HG02840 (cell line): ENCODE results near the gene HOXD3.

ENCODE experiments used
- ATAC-seq: cut with Tn5 transposase; IDR thresholded peaks from one replicate; pipeline ENCODE4 v1.9.1; 2021; ENCODE audit warnings: mild to moderate bottlenecking, moderate library complexity, moderate number of reproducible peaks; ENCODE audit not compliant: unreplicated experiment, low FRiP score

The HOXD3 gene

DNA sequence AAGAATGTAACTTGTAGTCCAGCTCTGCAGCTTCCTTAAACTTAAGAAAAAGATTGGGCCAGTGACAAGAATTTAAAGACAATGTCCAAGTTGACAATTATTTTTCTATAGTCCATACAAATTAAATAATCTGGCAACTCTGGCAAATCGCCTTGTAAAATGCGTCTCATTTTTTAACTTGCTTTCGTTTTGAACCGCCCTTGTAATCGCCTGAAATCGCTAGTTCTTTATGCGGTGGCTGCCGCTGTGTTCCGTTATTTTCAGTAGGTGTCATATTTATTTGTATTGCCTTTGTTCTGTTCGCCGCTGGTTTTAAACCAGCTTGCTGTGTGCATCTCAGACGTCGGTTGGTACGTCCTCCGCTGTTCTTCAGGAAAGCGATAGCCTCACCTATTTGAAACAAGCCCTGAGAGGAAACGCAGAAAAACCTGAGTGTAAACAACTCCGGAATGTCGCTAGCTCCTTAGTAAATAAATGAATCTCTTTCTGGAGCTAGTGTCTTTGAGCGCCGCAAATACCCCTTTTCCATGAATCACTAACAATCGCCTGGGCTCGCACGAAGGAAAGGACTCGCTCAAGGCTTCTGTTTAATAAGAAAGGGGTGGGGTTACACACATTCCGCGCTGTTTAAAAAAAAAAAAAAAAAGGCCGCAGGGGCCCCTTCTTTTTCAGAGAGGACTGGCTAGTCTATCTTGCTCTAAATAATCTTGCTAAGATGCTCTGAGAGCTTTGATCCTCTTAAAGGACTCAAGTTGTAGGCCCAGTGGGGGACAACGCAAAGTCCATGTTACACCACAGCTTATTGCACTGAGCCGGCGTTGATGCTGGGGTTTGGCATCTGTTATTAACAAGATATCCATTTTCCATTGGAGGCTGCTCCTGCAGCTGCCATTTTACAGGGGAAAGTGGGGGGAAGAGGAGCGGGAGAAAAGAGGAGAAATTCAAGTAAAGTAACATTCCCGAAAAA is 24.6 kb upstream of the HOXD3 start:
- no peak for ATAC-seq

DNA sequence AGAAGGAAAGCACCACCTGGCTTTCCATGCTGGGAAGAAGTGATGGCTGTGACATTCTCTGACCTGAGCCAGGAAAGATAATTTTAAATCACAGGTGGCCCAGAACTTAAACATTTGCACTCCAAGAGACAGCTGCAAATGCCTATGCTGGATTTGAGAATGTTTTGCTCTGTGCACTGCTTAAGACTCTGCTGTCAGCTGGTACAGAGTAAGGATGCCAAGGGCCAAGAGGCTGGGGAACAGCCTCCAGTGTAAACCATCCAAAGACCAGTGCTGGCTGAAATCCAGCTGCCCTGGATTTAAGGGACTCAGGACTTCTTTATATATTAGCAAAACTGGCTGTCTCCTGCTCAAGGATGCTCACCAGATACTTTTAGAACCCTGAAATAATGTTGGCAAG is 23.7 kb upstream of the HOXD3 start:
- no peak for ATAC-seq

DNA sequence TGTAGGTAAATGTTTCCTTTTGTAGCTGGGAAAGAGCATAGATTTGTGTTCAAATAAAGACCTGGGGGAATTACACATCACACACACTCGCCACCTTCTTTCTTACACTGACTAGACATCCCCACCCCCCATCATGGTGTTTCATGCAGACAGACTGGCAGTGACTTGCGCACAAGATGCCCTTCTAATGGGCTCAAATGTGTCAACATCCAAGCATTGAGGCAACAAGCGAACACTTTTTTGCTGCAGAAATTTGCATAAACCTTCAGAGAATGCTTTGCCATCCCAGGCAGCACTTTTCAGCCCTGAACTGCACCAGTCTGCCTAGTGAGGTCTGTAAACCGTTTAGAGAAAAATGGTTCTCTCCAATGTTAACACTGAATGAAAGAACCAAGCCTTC is 23.1 kb upstream of the HOXD3 start:
- no peak for ATAC-seq

DNA sequence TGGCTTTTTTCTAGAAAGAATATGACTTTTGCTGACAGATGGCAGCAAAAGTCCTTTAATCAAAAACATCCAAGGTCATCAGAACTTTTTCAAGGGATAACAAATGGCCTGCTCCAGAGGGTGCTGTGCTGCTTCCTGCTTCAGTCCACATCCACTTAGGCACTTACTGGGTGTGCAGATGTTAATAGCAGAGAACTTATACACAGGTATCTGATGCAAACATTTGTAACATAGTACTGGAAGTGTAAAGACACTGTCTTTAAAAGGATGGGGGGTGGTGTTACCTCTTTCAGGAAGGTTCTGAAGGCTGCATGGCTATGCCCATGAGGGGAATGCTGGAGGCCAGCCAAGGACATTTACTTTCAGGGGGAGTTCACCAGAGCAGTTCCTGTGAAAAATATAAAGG is 22.1 kb upstream of the HOXD3 start:
- ATAC-seq: no peak

DNA sequence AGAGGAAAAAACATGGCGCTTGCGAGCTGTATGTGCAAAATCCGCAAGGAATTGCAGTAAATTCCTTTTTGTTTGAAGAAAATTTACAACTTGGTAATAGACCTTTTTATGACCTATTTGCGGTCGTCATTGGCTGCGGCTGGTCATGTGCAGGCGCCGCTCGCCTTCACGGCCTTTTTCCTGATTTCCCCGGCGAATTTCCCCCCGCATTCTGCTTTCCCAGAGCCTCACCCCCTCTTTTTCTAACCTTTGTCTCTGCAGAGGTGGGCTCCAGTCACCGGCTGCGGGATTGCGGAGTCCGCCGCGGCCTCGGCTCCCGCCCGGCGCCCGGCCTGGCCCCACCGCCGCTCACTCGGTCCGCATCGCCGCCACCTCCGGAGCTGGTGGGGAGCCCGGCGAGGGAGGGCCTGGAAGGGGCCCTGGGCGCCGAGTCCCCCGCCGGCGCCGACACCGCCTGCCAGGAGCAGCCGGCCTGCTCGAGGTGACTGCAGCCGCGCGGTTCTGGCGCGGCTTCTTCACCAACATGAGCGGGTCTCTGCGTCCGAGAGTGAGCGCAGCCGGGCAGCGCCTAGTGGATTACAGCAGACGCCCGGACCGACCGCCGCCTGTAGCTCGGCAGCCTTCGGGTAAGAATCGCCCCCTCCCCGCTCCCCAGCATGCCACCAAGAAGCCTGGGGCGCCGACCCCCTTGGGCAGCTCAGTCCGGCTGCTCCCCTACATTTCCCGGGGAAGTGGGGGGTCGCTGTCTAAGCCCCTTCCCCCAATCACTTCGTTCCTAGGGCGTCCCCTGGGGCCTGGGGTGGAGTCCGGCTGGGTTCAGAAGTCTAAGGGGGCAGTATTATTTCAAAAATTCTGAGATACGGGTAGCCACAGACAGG is 20.5 kb upstream of the HOXD3 start:
- no peak for ATAC-seq

DNA sequence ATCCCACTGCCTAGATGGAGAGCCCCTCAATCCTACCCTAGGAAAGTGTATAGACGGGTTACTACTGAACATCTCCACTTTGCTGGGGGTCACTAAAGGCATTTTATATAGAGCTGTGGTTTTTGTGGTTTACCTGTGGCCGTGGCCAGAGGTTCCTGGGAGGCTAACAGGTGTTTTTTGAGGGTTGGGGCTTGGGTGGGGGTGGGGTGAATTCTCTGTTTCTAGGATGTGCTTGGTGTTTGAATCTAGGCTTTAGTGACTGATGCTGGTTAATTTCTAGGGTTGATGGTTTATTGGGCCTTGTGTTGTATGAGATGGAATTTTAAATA is 19.9 kb upstream of the HOXD3 start:
- no peak for ATAC-seq

DNA sequence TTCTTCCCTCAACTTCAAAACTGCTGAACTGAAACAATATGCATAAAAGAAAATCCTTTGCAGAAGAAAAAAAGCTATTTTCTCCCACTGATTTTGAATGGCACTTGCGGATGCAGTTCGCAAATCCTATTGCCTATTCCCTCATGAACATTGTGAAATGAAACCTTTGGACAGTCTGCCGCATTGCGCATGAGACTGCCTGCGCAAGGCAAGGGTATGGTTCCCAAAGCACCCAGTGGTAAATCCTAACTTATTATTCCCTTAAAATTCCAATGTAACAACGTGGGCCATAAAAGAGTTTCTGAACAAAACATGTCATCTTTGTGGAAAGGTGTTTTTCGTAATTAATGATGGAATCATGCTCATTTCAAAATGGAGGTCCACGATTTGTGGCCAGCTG is 19.2 kb upstream of the HOXD3 start:
- ATAC-seq: no peak

DNA sequence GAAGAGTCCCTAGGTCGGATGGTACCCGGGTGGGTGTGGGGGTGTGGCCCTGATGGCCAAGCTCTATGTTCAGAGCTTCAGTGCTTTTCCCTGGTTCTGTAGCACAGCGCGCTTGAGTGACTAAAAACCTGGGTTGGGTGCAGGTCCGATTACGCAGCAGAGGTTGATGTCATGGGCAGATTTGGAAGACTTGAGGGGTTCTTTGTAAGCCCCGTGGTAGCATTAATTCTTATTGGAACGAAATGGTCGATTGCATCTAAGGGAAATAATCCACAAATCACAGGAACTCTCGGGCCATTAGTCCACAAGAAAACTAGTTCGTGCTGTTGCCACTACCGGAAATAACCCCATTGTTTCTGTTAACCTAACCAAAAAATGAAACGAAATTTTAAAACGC is 18.6 kb upstream of the HOXD3 start:
- ATAC-seq: no peak

DNA sequence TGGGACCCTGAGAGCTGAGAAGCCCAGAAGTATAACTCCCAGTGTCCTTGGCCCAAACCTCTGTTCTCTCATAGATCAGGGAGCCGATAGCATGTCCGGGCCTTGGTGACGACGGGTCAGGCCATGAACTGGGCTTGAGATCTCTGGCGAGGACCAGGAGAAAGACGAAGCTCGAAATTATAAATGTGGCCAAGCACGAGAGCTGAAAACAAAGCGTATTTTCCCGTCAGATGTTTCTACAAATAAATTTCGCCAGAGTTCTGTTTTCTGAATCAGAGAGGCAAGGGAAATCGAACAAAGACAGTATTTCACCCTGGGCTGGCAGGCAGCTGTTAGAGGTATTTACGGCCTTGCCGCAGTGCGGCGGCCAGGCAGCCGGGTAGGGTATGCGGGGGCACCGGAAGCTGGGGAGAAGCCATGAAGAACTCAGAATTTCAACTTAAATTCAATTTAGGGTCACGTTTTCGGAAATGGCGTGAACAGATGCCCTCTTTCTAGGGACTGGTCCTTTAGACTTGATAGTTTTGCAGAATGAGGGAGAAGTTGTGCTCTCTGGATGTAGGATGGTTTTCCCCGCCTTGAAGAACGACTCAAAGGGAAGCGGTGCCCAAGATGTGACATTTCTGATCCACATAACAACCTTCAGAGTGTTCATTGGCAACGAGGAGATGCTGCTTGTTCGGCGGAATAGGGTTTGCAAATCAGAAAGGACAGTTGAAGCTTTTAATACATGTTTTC is 18.0 kb upstream of the HOXD3 start:
- no peak for ATAC-seq

DNA sequence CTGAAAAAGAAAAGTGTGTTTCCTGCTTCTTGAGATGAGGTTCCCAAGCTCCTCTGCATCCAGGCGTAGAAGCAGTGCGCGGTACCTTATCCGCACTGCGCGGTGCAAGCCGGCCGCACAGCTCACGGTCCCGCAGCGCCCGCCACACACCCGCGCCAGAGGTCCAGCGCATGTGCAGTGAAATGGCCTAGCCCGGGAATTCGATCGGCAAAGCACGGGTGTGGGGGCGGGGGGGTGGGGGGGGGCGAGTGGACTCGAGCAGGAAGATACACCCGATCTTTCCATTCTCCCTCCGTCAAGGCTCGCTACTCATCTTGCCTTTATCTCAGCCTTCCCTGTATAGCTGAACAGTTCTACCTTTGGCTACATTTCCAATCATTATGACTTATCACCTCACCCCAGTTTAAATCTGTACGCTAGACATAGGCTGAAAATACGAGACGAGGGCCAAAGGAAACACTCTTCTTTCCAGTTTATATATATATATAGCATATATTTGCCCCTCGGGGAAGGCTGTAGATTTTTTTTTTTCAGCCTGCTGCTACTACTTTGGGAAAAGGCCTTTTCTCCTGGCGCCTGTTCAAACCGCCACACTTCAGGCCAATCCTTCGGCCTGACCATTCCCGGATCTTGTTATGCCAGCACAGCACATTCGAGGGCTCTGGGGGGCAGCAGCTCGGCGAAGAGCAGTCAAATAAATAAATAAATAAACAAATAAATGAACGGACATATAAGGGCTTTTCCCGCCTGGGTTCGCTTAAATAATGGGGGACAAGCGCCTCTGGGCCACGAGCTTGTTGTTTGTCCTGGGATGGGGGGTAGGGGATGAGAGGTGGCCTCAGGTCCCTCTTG is 17.2 kb upstream of the HOXD3 start:
- no peak for ATAC-seq

DNA sequence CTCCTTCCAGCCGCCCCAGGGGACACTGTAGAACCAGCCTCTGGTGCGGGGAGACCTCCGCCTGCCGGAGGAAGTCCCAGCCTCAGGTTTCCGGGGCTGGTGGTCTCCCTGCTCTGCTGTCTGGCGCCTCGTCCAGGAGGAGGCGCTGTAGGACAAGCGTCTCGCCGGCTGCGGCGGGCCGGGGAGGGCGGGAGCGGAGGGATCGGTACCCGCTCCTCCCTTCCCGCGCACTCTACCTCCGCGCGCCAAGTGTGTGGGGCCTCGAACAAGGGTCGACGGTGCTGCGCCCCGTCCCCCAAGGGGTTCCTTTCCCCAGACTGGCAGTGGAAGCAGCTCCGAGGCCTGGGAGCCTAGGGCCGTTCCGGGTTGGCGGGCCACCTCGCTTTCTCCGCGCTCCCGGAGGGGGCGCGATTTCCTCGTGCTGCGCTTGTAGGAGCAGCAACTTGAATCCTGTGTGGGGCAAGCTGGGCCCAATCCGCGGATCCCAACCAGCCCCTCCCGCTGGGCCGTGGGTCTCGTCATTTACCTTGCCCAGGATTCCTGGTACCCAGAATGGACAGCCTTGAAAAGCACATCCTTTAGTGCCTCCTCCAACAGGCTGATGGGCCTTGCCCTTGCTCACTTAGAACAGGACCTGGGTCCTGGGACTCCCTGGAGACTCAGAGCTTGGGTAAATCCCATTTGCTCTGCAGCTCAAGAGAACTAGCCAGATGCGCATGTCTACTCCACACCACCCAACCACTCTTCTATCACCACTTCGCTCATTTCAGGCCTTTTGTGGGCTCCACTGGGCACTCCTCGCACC is 16.4 kb upstream of the HOXD3 start:
- no peak for ATAC-seq

DNA sequence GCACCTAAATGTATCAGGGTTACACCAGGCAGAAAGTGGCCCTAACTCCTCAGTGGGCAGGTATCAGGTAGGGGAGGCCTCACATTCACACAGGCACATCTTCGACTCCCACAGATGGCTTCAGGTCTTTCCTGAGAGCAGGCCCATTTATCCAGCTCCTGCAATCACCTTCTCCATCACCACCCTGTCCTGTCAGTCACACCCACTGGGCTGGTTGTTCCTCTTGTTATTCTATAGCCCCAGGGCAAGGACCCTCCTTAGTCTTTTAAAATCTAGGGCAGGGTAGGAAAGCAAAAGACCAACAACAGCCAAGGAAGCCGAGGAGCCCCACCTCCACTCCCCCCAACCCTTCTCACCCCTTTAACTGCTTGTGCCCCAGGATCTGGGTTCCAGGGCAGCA is 14.8 kb upstream of the HOXD3 start:
- no peak for ATAC-seq

DNA sequence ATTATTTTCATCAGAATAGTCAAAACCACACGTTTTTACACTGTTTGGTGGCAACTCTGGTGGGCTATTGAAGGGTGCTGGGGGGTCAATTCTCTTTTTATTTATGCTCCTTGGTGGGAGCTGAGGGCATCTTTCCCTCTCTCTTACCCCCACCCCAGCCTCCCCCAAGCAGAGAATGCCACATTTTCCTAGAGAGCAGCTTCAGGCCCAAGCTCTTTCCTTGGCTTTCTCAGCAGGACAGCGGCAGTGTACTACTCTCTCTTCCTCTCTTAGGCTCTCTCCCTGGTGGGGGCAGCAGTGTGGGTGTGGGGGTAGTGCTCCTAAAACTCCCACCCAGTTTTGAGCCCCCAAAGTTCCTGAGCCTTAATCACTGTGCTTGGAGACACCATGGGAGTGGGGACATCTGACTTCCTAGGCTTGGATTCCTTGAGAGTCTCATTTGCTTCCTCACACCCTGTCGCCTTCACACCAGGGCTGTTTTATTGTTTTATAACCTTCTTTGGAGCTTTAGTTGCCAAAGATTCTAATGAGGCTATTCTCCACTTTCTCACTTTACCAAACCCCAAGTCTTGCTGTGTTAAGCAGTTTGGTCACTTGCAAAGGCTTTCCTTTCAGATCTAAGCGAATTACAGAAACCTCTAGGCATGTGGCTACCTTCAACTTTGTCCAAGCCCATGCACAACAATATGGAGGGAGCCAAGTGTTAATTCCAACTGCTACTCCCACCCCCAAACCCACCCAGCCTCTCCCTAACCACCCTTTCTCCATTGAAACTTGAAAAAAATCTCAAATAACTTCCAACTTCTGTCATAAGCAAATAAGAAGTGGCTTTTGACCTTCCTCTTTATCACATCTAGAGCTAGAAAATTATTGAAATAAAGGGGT is 11.8 kb upstream of the HOXD3 start:
- ATAC-seq: no peak

DNA sequence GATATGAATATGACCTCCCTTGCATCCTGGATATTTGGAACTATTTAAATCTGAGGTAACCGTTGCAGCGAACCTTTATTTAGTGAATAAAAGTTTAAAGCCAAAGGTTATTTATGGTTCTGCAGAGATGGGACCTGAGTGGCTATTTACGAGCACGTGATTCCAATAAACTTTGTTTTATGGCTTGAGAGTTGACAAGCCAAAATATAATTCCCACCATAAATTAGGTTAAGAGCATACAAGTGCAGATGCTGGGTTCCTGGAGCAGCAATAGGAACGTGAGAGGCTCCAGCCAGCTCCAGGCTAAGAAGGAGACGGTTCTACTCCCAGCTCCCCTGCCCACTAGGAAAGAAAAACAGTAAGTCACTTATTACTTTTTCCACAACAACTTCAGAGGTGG is 11.0 kb upstream of the HOXD3 start:
- ATAC-seq: no peak

DNA sequence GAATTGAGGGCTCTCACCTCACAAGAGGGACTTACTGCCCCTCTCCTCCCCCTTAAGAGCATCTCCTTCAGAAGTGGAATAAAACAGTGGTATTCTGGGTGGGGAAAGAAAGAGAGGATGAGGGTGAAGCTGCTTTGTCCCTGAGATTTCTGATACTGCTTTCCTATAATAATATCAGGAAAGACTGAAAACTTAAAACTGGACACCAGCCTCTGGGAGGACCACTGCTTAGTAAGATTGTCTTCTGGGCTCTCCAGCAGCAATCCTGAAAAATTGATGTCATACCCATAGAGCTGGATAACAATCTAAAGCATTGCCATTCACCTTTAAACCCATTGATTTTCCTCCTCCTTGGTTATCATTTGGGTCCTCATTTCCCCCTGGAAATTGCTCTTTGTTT is 10.5 kb upstream of the HOXD3 start:
- ATAC-seq: no peak

DNA sequence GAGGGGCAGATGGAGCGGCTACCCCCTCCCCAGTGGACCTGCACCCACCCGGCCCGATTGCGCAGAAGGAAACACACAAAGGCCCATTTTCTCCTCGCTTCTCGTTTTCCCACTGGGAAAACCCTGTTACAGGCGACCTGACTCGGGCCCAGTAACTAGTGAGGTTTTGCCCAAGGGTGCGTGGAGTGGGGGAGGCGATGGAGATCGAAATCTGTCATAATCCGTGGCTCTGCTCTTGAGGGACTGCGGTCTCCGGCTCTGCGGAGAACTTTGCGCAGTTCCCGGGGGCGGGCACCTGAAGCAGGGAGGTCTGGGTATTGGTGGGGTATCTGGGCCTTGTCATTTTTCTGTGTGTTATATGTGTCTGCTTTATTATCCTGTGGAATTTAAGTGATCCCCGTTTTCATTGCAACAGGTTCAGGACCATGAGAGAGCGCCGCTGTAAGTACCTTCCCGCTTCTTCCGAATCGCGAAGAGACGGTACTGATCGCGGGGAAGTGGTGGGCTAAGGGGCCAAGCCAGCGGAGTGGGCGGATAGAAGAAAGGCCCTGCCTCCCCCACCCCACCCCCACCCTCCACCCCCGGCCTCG is 9.8 kb upstream of the HOXD3 start:
- ATAC-seq: no peak

DNA sequence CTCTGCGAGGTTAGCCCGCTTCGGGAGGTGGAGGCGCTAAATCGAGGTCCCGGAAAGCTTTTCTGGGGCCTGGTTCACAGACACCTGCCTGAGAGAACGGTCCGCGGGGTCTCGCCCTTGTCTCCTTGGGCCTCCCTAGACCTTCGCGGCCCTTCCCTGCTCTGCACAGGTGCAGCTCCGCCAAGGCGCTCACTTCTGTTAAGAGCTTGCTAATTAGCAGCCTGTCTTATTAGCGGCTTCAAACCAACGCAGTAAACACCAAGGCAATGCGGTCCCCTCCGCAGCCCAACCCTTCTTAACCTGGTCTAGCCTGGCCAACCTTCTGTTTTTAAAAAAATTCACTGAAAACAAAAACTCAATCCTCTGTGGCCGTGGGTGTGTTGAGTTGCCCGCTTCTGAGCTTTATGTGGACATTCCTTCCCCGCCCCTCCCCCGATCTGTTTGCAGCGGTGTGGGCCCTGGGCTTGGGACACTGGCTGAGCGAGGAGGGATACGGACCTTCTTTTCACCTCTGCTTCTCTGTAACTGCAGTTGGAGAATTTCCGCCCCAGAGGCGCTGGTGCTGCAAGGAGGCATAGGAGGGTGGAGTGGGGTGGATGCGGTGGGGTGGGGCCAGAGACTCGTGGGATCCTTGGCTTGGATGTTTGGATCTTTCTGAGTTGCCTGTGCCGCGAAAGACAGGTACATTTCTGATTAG is 9.2 kb upstream of the HOXD3 start:
- ATAC-seq: no peak
